22Rv1 (cell line): Measurements from ENCODE around the gene GSC2.

ENCODE experiments used
- H3K27ac ChIP-seq: fragments of 450-650 bp; 2 replicates; pipeline ENCODE4 v1.5.1; 2017
- ZFX ChIP-seq: fragments of 450-650 bp; IDR thresholded peaks from 2 replicates; pipeline ENCODE4 v1.6.1; 2017; ENCODE audit warnings: antibody characterized with exemption, borderline replicate concordance
- TF ChIP-seq, protein P1 (sequence below): fragments of 450-650 bp; IDR thresholded peaks from 2 replicates; pipeline ENCODE4 v1.5.1; 2017; ENCODE audit warnings: mild to moderate bottlenecking

Gene GSC2

DNA sequence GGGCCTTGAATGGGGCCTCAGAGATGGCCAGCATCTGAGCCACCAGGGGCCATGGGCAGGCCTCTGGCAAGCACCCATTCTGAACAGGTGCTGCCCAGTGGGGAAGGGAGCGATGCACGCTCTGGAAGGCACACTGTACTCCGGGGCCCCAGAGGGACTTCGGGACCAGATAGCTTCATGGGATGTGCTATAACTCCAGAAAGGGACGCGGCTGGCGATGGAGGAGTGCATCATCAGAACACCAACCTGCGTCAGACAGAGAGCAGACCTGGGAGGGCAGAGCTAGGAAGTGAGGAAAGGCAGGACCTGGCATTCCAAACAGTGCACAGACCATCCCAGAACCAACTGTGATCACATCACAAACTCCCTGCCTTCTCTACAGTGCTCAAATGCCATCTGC lies 44.6 kb downstream of the GSC2 start:
- TF ChIP-seq, protein P1, sequence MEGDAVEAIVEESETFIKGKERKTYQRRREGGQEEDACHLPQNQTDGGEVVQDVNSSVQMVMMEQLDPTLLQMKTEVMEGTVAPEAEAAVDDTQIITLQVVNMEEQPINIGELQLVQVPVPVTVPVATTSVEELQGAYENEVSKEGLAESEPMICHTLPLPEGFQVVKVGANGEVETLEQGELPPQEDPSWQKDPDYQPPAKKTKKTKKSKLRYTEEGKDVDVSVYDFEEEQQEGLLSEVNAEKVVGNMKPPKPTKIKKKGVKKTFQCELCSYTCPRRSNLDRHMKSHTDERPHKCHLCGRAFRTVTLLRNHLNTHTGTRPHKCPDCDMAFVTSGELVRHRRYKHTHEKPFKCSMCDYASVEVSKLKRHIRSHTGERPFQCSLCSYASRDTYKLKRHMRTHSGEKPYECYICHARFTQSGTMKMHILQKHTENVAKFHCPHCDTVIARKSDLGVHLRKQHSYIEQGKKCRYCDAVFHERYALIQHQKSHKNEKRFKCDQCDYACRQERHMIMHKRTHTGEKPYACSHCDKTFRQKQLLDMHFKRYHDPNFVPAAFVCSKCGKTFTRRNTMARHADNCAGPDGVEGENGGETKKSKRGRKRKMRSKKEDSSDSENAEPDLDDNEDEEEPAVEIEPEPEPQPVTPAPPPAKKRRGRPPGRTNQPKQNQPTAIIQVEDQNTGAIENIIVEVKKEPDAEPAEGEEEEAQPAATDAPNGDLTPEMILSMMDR, result no peak
- TF ChIP-seq ZFX, result no peak
- no peak overlapping the region for H3K27ac ChIP-seq

DNA sequence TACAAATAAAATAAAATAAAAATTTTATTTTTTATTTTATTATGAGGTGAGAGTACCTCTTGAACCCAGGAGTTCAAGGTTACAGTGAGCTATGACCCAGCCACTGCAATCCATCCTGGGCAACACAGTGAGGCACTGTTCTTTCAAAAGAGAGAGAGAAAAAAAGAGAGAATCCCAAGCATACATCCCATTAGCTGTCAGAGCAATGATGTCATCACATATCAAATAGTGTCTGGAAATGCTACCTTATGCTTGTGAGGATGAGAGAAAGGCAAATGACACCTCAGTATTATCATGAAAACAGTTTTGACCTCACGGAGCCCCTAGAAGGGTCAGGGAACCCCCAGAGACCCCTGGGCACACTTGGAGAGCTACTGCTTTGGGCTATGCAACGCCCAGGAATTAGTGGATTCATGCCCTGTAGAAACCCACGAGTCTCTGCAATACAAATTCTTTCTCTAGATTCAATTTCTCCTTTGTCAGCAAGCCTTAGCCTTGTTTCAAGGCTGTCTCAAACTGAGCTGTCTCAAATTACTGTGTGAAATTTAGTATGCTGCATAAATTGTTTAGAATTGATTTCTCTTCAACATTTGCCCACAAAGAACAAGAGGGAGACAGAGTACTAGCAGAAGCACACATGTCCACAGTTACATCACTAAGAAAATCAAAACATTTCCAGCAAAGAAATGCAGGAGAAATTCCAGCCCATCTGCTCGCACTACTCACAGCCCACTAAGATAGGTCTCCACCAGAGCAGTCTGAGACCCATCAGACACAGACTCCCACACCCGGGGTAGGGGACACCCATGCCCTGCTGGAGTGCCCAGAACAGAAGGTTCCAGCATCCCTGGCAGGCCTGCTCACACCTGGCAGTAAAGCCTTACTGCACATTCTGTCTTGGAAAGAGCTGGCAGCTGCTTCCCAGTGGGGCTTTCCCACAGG lies 45.9 kb downstream of the GSC2 start:
- TF ChIP-seq, protein P1, result no peak
- TF ChIP-seq ZFX, result no peak
- H3K27ac ChIP-seq, result no peak overlapping the region

DNA sequence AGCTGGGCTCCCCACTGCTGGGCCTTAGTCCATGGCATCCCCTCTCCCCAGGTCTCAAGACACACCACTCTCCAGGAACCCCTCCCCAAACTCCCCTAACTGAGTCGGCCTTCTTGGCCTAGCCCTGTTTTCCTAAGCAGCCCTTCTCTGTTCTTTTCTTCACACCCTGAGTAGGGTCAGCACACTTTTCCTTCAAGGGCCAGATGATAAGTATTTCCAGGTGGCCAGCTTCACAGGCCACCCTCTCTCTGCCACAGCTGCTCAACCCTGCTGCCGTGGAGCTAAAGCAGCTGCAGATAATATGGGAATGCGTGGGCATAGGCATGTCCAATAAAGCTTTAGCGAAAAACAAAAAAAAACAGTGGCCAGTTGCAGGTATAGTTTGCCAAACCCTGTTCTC lies 51.9 kb downstream of the GSC2 start:
- TF ChIP-seq ZFX, result no peak
- TF ChIP-seq, protein P1, result no peak
- no peak overlapping the region for H3K27ac ChIP-seq

DNA sequence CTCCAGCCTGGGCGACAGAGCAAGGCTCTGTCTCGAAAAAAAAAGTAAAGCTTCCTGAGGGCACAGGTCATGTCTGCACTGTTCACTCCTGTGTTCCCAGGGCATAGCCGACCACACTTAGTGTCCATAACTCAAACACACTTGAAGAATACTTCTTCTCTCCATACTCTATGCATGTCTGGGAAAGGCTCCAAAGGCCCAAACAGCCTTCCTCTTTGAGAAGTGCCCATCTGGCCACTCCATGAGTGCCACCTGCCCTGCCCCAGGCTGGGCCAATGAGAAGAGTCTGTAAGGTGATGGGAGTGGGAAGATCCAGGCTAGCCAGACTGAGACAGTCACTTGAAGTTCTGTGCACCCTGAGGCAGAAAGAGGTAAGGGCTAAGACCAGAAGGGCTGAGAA lies 52.6 kb downstream of the GSC2 start:
- TF ChIP-seq, protein P1, result no peak
- no peak for TF ChIP-seq ZFX
- H3K27ac ChIP-seq, result no peak overlapping the region
